Activated CD8-positive, alpha-beta T cell treated with anti-CD3 and anti-CD28 coated beads for 36 hours (primary cell): Measurements from ENCODE around the gene MTHFD2. TPM values are rescaled to one million over a fixed set of nuclear protein-coding genes. Genes with fewer than 3 reads are reported as not detected.

Experiments used
- ATAC-seq: fragments of 200-7000 bp; cut with Tn5 transposase; one replicate; pipeline ENCODE4 v1.10.0; 2021; ENCODE audit warnings: mild to moderate bottlenecking, moderate library complexity
- CTCF ChIA-PET: fragments of 350-600 bp; sonication (Branson Sonifier 250); formaldehyde crosslinking; loops from one replicate; lab custom pipeline; 2021; ENCODE audit warnings: antibody characterized with exemption; lab: Charles Lee
- POLR2A ChIA-PET: fragments of 350-600 bp; sonication (Branson Sonifier 250); formaldehyde crosslinking; loops from one replicate; lab custom pipeline; 2021; ENCODE audit warnings: antibody characterized with exemption; lab: Charles Lee
- DNase-seq: peaks from one replicate; pipeline ENCODE4 v3.0.0-alpha.2; 2020
- H3K27ac Mint-ChIP-seq: one replicate; pipeline ENCODE4 v1.8.0; 2021; ENCODE audit warnings: mild to moderate bottlenecking, mixed read lengths
- H3K27me3 Mint-ChIP-seq: one replicate; pipeline ENCODE4 v1.8.0; 2021; ENCODE audit warnings: mixed read lengths
- H3K36me3 Mint-ChIP-seq: one replicate; pipeline ENCODE4 v1.8.0; 2021; ENCODE audit warnings: low read depth, mixed read lengths
- H3K4me1 Mint-ChIP-seq: one replicate; pipeline ENCODE4 v1.8.0; 2021; ENCODE audit warnings: low read depth, mixed read lengths
- H3K4me3 Mint-ChIP-seq: one replicate; pipeline ENCODE4 v1.8.0; 2021; ENCODE audit warnings: mild to moderate bottlenecking, moderate library complexity, mixed read lengths
- H3K9me3 Mint-ChIP-seq: one replicate; pipeline ENCODE4 v1.8.0; 2021; ENCODE audit warnings: mixed read lengths
- CTCF ChIP-seq: fragments of 200-600 bp; IDR thresholded peaks from one replicate; pipeline ENCODE4 v1.8.0; 2022; ENCODE audit warnings: antibody characterized with exemption, mild to moderate bottlenecking
- intact Hi-C: fragments of 100-400 bp; cut with micrococcal nuclease; formaldehyde crosslinking; loops from one replicate; pipeline ENCODE4 v1.10.0; 2022
- total RNA-seq, 2 experiments: library from RNA; stranded (reverse); gene quantifications; one replicate each; pipeline ENCODE4 v1.2.3, GENCODE V29; 2021

Gene MTHFD2
- total RNA-seq, 2 experiments from 2014 or later = 348 to 361 TPM

GRCh38 chr2:74238879-74239278 lies 40.5 kb downstream of the MTHFD2 start:
- H3K9me3 Mint-ChIP-seq = no peaks in the 10 kb centered on the region
- POLR2A ChIA-PET = interaction anchor here (0.6 kb wide), 1 partner anchor 287 kb away, joined by 3 read pairs; the partner anchor contains the start of gene DQX1
- no peaks in the 10 kb centered on the region for H3K36me3 Mint-ChIP-seq
- CTCF ChIA-PET = interaction anchor here (0.9 to 2.7 kb wide), 3 partner anchors 11 to 96 kb away, joined by 3 to 13 read pairs (median 10); no protein-coding TSS in a partner anchor
- ATAC-seq (no peak), DNase-seq (no peak)
- no peaks in the 10 kb centered on the region for H3K27me3 Mint-ChIP-seq
- H3K4me3 Mint-ChIP-seq = no peak overlapping the region
- no peak overlapping the region for H3K27ac Mint-ChIP-seq
- H3K4me1 Mint-ChIP-seq = peaks cover 3% of the 10 kb centered on the region
- intact Hi-C loops = no loop called here
- TF ChIP-seq CTCF = no peak

- H3K36me3 Mint-ChIP-seq = no peaks in the 10 kb centered on the region
- H3K9me3 Mint-ChIP-seq = no peaks in the 10 kb centered on the region
- intact Hi-C loops = no loop called here
- no peak for ATAC-seq
- ChIA-PET CTCF (interaction anchor here (1.7 to 2.7 kb wide), 2 partner anchors 11 to 96 kb away, joined by 10 to 13 read pairs; no protein-coding TSS in a partner anchor), POLR2A (no interaction called here)
- DNase-seq = no peak
- no peaks in the 10 kb centered on the region for H3K27me3 Mint-ChIP-seq
- no peak overlapping the region for H3K4me3 Mint-ChIP-seq
- no peak for TF ChIP-seq CTCF
- no peak overlapping the region for H3K27ac Mint-ChIP-seq
- peaks cover 3% of the 10 kb centered on the region for H3K4me1 Mint-ChIP-seq
These were observed 40.9 kb downstream of the MTHFD2 start for GRCh38 chr2:74239346-74239745.

GRCh38 chr2:74242354-74243071 lies 44.1 kb downstream of the MTHFD2 start:
- no peak overlapping the region for H3K4me3 Mint-ChIP-seq
- intact Hi-C loops = no loop called here
- DNase-seq (no peak), ATAC-seq (no peak)
- H3K27ac Mint-ChIP-seq = no peak overlapping the region
- no peaks in the 10 kb centered on the region for H3K4me1 Mint-ChIP-seq
- POLR2A ChIA-PET = no interaction called here
- CTCF ChIA-PET = interaction anchor here (1.1 to 2.7 kb wide), 4 partner anchors 8 to 93 kb away, joined by 3 to 15 read pairs (median 8); no protein-coding TSS in a partner anchor
- no peaks in the 10 kb centered on the region for H3K27me3 Mint-ChIP-seq
- no peaks in the 10 kb centered on the region for H3K9me3 Mint-ChIP-seq
- no peaks in the 10 kb centered on the region for H3K36me3 Mint-ChIP-seq
- TF ChIP-seq CTCF = no peak

GRCh38 chr2:74244286-74244685 lies 45.9 kb downstream of the MTHFD2 start:
- H3K27me3 Mint-ChIP-seq = no peaks in the 10 kb centered on the region
- H3K4me1 Mint-ChIP-seq = no peaks in the 10 kb centered on the region
- CTCF ChIA-PET = interaction anchor here (1.2 kb wide), 1 partner anchor 91 kb away, joined by 5 read pairs; no protein-coding TSS in a partner anchor
- no peak for DNase-seq
- no peak for TF ChIP-seq CTCF
- H3K36me3 Mint-ChIP-seq = no peaks in the 10 kb centered on the region
- no peak for ATAC-seq
- intact Hi-C loops = no loop called here
- no peaks in the 10 kb centered on the region for H3K9me3 Mint-ChIP-seq
- H3K27ac Mint-ChIP-seq = no peak overlapping the region
- POLR2A ChIA-PET = no interaction called here
- H3K4me3 Mint-ChIP-seq = no peak overlapping the region
